ENCODE results near the gene ALG13. TPM values are rescaled to one million over a fixed set of nuclear protein-coding genes. Genes with fewer than 3 reads are reported as not detected.

ALG13 gene
- total RNA-seq, 2 experiments from 2014 or later, result 62.2 to 70.5 TPM

GRCh38 chrX:111650845-111651244, 30.1 kb upstream of the ALG13 start:
- Histone ChIP-seq H3K4me2 (ENCODE audit: low read length) (no peak overlapping the region), H3K4me3 (ENCODE audit: low read depth, low read length, poor library complexity, severe bottlenecking) (no peak overlapping the region), H3K36me3 (ENCODE audit: insufficient read depth, low read length) (no peaks in the 10 kb centered on the region), H4K20me1 (ENCODE audit: insufficient read depth, low read length) (no peaks in the 10 kb centered on the region), H2AFZ (ENCODE audit: low read length) (no peak overlapping the region), H3K9me2 (ENCODE audit: insufficient read depth, low read length) (no peaks in the 10 kb centered on the region), H3K4me1 (ENCODE audit: insufficient read depth, low read length, poor library complexity, severe bottlenecking) (no peaks in the 10 kb centered on the region), H3K27ac (ENCODE audit: low read depth, low read length, poor library complexity, severe bottlenecking) (no peak overlapping the region), H3K79me2 (ENCODE audit: insufficient read depth, low read depth, low read length) (no peaks in the 10 kb centered on the region), H3K9me3 (ENCODE audit: low read length) (no peaks in the 10 kb centered on the region)
- intact Hi-C loops (cut with micrococcal nuclease; ENCODE audit: unreplicated experiment), result no loop called here
- no peak for TF ChIP-seq EZH2phosphoT487 (IDR thresholded peaks at IDR 0.05; ENCODE audit: borderline replicate concordance, low read depth, low read length)
- TF ChIP-seq, protein P1, sequence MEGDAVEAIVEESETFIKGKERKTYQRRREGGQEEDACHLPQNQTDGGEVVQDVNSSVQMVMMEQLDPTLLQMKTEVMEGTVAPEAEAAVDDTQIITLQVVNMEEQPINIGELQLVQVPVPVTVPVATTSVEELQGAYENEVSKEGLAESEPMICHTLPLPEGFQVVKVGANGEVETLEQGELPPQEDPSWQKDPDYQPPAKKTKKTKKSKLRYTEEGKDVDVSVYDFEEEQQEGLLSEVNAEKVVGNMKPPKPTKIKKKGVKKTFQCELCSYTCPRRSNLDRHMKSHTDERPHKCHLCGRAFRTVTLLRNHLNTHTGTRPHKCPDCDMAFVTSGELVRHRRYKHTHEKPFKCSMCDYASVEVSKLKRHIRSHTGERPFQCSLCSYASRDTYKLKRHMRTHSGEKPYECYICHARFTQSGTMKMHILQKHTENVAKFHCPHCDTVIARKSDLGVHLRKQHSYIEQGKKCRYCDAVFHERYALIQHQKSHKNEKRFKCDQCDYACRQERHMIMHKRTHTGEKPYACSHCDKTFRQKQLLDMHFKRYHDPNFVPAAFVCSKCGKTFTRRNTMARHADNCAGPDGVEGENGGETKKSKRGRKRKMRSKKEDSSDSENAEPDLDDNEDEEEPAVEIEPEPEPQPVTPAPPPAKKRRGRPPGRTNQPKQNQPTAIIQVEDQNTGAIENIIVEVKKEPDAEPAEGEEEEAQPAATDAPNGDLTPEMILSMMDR (conservative IDR thresholded peaks at IDR 0.05; ENCODE audit: low read length), result no peak
- ChIA-PET POLR2A (interaction anchor here (0.6 to 0.7 kb wide), 2 partner anchors 239 to 503 kb away, joined by 3 read pairs; partner anchors contain the start of gene DCX), CTCF (ENCODE audit: unreplicated experiment) (no interaction called here)
- no peak for DNase-seq (ENCODE audit: low spot score)
- no TSS peak for BruUV-seq (replicated peaks)

DNA sequence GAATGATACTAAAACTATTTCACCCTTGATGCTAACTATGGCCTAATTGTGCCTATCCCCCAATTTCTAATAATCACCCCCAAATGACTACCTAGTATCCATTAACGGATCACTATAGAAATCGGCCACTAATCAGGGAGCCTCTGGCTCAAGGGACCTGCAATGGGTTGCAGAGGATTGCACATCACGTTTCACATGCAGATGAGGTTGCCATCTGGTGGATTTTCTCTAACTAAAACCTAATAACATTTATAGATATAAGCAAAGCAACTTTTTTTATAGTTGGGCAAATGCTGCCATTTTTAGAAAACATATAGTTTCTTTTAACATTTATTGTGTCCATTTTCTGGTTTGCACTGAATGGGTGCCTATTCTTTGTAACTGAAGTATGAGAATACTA, 28.3 kb upstream of the ALG13 start:
- TF ChIP-seq, protein P1 (conservative IDR thresholded peaks at IDR 0.05; ENCODE audit: low read length), result no peak
- no peak for TF ChIP-seq EZH2phosphoT487 (IDR thresholded peaks at IDR 0.05; ENCODE audit: borderline replicate concordance, low read depth, low read length)
- H3K4me2 ChIP-seq (ENCODE audit: low read length), result no peak overlapping the region
- ChIA-PET POLR2A (interaction anchor here (0.6 to 1.0 kb wide), 2 partner anchors 20 to 382 kb away, joined by 3 read pairs; no protein-coding TSS in a partner anchor), CTCF (ENCODE audit: unreplicated experiment) (no interaction called here)
- no peak overlapping the region for H3K4me3 ChIP-seq (ENCODE audit: low read depth, low read length, poor library complexity, severe bottlenecking)
- no peaks in the 10 kb centered on the region for H4K20me1 ChIP-seq (ENCODE audit: insufficient read depth, low read length)
- intact Hi-C loops (cut with micrococcal nuclease; ENCODE audit: unreplicated experiment), result no loop called here
- no peaks in the 10 kb centered on the region for H3K9me2 ChIP-seq (ENCODE audit: insufficient read depth, low read length)
- no TSS peak for BruUV-seq (replicated peaks)
- H3K4me1 ChIP-seq (ENCODE audit: insufficient read depth, low read length, poor library complexity, severe bottlenecking), result no peaks in the 10 kb centered on the region
- H2AFZ ChIP-seq (ENCODE audit: low read length), result no peak overlapping the region
- H3K79me2 ChIP-seq (ENCODE audit: insufficient read depth, low read depth, low read length), result no peaks in the 10 kb centered on the region
- no peaks in the 10 kb centered on the region for H3K36me3 ChIP-seq (ENCODE audit: insufficient read depth, low read length)
- no peaks in the 10 kb centered on the region for H3K9me3 ChIP-seq (ENCODE audit: low read length)
- no peak for DNase-seq (ENCODE audit: low spot score)
- no peak overlapping the region for H3K27ac ChIP-seq (ENCODE audit: low read depth, low read length, poor library complexity, severe bottlenecking)

DNA sequence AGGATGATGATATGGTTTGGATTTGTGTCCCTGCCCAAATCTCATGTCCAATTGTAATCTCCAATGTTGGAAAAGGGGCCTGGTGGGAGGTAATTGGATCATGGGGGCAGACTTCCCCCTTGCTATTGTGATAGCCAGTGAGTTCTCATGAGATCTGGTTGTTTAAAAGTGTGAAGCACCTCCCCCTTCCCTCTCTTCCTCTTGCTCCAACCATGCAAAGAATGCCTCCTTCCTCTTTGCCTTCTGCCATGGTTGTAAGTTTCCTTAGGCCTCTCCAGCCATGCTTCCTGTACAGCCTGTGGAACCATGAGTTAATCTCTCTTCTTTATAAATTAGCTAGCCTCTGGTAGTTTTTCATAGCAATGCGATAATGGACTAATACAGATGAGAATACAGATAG, 19.7 kb upstream of the ALG13 start:
- intact Hi-C loops (cut with micrococcal nuclease; ENCODE audit: unreplicated experiment), result no loop called here

More for the DNA sequence above, 19.7 kb upstream of the ALG13 start:
- ChIA-PET CTCF (ENCODE audit: unreplicated experiment) (interaction anchor here (0.6 kb wide), 1 partner anchor 359 kb away, joined by 3 read pairs; no protein-coding TSS in a partner anchor), POLR2A (no interaction called here)
- Histone ChIP-seq H4K20me1 (ENCODE audit: insufficient read depth, low read length) (no peaks in the 10 kb centered on the region), H3K4me2 (ENCODE audit: low read length) (no peak overlapping the region), H3K36me3 (ENCODE audit: insufficient read depth, low read length) (no peaks in the 10 kb centered on the region), H3K4me3 (ENCODE audit: low read depth, low read length, poor library complexity, severe bottlenecking) (no peak overlapping the region), H3K4me1 (ENCODE audit: insufficient read depth, low read length, poor library complexity, severe bottlenecking) (no peaks in the 10 kb centered on the region), H2AFZ (ENCODE audit: low read length) (no peak overlapping the region), H3K9me2 (ENCODE audit: insufficient read depth, low read length) (no peaks in the 10 kb centered on the region), H3K9me3 (ENCODE audit: low read length) (no peaks in the 10 kb centered on the region), H3K79me2 (ENCODE audit: insufficient read depth, low read depth, low read length) (no peaks in the 10 kb centered on the region), H3K27ac (ENCODE audit: low read depth, low read length, poor library complexity, severe bottlenecking) (no peak overlapping the region)
- no TSS peak for BruUV-seq (replicated peaks)
- TF ChIP-seq EZH2phosphoT487 (IDR thresholded peaks at IDR 0.05; ENCODE audit: borderline replicate concordance, low read depth, low read length), result no peak
- TF ChIP-seq, protein P1 (conservative IDR thresholded peaks at IDR 0.05; ENCODE audit: low read length), result no peak
- DNase-seq (ENCODE audit: low spot score), result no peak
